ENCODE data around the gene PAEP.
"Not testable (repeated sequence)": the region's sequence is repeated elsewhere in the genome, so short reads cannot be mapped to it uniquely, and the experiment has no call there.

PAEP gene

DNA sequence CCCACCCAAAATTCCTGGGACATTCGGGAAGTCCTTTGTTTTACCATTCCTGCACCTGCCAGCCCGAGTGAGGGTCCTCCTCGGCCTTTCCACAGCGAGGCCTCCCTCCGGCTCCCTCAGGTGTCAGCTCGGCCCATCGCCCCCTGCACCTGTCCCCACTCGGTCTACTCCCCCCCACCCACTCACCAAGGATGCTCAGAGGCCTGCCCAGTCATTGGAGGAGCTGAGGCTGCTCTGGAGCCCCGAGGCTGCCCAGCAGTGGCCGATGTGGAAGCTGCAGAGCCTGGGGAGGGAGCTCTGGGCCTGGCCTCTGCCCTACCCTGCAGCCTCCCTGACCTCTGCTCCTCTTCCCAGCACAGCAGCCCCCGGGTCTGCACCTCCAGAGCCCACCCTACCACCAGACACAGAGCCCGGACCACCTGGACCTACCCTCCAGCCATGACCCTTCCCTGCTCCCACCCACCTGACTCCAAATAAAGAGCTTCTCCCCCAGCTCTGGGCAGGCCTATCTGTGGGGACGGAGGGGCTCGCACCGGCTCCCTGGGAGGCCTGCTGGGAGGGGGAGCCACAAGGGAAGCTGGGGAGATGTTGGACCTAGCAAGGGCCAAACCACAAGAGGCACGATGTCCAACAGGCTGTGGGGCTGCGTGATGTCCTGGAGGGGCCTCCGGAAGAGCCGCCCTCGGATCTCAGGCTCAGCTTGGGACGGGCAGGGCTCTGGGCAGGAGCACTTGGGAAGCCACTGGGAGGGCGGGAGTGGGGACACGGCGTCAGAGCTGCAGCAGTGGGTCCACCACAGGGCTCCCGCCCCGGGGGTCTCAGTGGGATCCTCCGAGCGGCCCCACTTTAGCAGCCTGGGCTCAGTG lies 11.8 kb upstream of the PAEP start:
- not testable (repeated sequence) for DNase-seq (ENCODE audit: low read depth in 4 of 4, low spot score in 1 of 4)

DNA sequence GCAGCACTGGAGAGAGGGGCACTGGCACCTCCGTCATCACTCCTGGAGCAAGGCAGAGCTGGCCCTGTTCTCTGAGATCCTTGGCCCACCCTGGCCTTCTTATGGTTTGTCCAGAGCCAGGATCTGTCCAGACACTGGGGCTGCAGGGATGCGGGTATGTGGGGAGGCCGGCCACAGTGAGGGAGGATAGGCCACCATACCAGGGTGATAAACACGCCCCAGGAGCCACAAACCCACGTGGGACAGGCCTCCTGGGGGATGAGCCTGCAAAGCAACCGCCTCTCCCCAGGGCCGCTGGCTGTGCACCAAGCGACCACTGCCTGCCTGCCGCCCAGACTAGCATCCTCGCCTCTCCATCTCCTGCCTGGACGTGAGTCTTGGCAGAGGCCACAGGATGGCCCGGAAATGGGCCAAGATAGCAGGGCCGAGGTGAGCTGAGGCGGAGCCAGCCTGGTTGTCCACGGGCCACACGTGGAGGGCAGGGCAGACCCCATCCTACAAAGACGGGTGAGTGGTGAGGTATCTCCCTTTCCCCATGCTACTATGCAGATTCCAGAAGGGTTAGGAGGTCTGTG lies 11.1 kb upstream of the PAEP start:
- DNase-seq (ENCODE audit: low read depth in 4 of 4, low spot score in 1 of 4), result no peak

- DNase-seq (ENCODE audit: low read depth in 4 of 4, low spot score in 1 of 4), result no peak
These were observed 10.5 kb upstream of the PAEP start for GRCh38 chr9:135551031-135551430.

GRCh38 chr9:135551456-135551855 lies 10.1 kb upstream of the PAEP start:
- DNase-seq (ENCODE audit: low read depth in 4 of 4, low spot score in 1 of 4), result no peak

DNA sequence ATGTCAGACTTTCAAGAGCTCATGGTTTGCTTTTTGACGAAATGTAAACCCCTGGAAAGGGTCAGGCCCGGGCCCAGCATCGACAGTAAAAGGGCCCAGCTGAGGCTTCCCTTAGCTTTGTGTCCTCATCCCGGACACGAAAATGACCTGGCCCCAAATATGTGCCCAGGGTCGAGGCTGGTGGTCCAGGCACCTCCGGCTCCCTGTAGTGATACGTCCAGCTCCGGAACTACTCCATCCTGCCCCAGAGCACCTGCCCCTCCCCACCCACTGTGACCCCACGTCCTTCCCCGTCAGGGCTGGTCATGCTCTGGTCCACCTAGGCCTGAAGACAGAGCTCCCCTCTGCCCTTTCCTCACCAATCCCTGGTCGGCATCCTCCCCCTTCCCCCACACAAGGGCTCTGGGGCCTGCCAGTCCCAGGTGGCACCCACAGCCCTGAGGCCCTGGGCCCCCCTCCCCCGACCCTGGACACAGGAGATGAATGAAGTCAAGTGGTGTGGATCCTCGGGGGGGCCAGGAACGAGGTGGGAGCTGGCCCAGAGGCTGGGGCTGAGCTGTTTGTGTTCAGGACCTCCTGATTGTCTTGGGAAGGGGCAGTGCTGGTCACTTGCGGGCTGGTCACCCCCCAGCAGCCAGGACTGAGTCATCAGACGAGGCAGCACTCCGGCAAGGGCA lies 9.4 kb upstream of the PAEP start:
- DNase-seq (ENCODE audit: low read depth in 4 of 4, low spot score in 1 of 4), result no peak

GRCh38 chr9:135552698-135553171 lies 8.8 kb upstream of the PAEP start:
- DNase-seq (ENCODE audit: low read depth in 4 of 4, low spot score in 1 of 4), result no peak

DNA sequence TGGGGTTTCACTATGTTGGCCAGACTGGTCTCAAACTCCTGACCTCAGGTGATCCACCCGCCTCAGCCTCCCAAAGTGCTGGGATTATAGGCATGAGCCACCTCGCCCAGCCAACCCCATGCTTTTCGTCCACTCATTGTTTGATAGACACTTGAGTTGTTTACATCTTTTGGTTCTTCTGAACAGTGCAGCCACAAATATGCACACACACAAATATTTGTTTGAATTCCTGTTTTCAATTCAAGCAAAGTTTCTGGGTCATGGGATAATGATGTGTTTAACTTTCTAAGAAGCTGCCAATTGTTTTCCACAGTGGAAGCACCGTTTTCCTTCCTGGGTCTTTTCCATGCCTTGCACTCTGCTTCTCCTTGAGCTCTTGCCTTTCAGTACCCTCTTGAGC lies 6.8 kb upstream of the PAEP start:
- no peak for DNase-seq (ENCODE audit: low read depth in 4 of 4, low spot score in 1 of 4)

GRCh38 chr9:135555203-135555602 lies 6.4 kb upstream of the PAEP start:
- no peak for DNase-seq (ENCODE audit: low read depth in 4 of 4, low spot score in 1 of 4)

DNA sequence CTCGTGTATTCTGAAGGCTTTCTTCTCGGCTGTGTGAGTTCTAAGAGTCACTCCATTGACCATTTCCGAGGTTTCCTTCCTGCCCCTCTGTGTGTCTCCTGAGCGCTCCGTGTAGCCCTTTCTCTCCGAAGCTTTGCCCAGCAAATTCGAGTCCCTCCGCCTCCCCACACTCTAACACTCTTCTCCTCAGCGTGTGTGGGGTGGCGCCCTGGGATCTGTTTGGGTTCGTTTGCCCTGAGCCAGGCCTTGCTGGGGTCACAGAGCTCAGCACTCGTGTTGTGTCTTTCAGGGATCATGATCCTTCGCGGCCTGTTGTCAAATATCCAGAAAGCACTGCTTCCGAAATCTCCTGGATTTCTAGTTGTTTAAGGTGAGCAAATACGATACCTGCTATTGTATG lies 5.6 kb upstream of the PAEP start:
- no peak for DNase-seq (ENCODE audit: low read depth in 4 of 4, low spot score in 1 of 4)

DNA sequence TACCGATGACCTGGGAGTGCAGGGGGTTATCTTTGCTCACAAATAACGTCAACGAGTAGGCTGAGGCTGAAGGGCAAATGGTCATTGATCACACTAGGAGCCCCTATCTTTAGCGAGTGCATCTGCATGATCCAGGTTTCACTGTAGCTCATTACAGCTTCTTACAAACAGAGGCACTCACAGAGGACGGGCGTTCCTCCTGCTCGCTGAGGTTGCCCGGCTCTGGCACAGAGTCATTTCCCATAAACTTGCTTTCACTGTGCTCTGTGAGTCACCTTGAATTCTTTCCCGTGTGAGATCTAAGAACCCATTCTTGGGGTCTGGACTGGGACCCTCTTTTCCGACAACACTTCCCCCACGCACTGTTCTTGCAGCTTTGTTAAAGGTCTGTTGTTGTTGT lies 1.9 kb upstream of the PAEP start:
- no peak for DNase-seq (ENCODE audit: low read depth in 4 of 4, low spot score in 1 of 4)

- DNase-seq (ENCODE audit: low read depth in 4 of 4, low spot score in 1 of 4), result no peak
These were observed 734 bp downstream of the PAEP start for GRCh38 chr9:135562235-135562745.

DNA sequence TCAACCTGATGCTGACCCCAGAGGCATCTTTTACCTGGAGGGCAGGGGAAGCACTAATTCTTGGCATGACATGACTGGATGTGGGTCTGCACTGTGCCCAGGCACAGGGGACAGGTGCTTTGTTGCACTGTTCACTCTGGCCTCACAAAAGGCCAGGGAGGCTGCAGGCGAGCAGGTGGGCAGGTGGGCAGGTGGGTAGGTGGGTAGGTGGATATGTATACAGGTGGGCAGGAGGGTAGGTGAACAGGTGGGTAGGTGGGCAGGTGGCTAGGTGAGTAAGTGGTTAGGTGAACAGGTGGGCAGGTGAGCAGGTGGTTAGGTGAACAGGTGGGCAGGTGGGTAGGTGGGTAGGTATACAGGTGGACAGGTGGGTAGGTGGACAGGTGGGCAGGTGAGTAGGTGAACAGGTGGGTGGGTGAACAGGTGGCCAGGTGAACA lies 1.5 kb downstream of the PAEP start:
- no peak for DNase-seq (ENCODE audit: low read depth in 4 of 4, low spot score in 1 of 4)

DNA sequence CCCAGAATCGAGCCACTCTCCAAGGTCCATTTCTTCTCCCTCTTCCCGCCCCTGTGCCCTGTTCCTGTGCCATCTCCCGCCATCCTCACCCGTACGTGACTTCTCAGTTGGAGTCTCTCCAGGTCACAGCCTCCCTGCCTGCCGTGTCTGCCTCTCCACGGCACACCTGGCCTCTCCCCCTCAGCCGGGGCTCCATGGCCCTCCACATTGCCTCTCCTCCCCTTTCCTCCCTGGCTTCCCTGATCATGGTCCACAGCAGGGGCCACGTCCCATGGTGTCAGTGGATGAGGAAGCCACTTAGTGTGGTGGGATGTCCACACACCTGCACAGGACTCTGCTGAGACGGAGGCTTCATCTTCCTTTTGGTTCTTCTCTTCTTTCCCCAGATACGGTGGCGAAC lies 2.3 kb downstream of the PAEP start:
- no peak for DNase-seq (ENCODE audit: low read depth in 4 of 4, low spot score in 1 of 4)

DNA sequence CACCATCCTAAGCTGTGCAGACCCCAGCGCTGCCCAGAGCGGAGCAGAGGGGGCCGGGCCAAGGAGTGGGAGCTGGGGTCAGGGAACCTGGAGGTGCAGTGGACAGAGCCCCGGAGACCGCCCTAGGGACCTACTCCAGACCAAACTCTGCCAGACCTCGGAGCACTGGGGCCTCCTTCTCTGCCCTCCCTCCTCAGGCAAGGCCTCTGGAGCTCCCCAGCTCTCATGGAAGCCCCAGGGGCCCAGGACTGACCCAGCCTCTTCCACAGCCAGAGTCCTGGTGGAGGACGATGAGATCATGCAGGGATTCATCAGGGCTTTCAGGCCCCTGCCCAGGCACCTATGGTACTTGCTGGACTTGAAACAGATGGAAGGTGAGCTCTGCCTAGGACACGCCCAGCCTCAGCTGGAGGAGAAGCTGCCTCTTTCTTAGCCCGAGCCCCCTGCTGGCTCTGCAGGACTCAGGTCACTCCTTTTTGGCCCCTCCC lies 3.6 kb downstream of the PAEP start:
- DNase-seq (ENCODE audit: low read depth in 4 of 4, low spot score in 1 of 4), result no peak

- DNase-seq (ENCODE audit: low read depth in 4 of 4, low spot score in 1 of 4), result no peak
These were observed 4.1 kb downstream of the PAEP start for GRCh38 chr9:135565636-135566035.

GRCh38 chr9:135566552-135566951 lies 5.0 kb downstream of the PAEP start:
- no peak for DNase-seq (ENCODE audit: low read depth in 4 of 4, low spot score in 1 of 4)

- no peak for DNase-seq (ENCODE audit: low read depth in 4 of 4, low spot score in 1 of 4)
These were observed 5.8 kb downstream of the PAEP start for GRCh38 chr9:135567311-135567710.

GRCh38 chr9:135568026-135568425 lies 6.5 kb downstream of the PAEP start:
- no peak for DNase-seq (ENCODE audit: low read depth in 4 of 4, low spot score in 1 of 4)

GRCh38 chr9:135570456-135570855 lies 8.9 kb downstream of the PAEP start:
- no peak for DNase-seq (ENCODE audit: low read depth in 4 of 4, low spot score in 1 of 4)

DNA sequence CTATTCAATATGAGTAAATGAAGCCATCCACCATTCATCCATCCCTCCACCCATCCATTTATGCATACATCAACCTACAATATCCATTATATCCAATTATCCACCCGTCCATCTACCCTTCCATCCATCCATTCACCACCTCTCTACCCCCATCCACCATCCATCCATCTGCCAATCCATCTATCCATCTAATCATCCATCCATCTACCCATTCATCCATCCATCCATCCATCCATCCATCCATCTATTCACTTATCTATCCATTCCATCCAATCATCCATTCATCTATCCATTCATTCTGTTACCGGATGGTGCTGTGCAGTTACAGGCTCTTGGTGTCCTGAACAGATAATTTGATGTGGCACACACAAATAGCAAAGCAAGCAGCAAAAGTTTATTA lies 10.7 kb downstream of the PAEP start:
- no peak for DNase-seq (ENCODE audit: low read depth in 4 of 4, low spot score in 1 of 4)

DNA sequence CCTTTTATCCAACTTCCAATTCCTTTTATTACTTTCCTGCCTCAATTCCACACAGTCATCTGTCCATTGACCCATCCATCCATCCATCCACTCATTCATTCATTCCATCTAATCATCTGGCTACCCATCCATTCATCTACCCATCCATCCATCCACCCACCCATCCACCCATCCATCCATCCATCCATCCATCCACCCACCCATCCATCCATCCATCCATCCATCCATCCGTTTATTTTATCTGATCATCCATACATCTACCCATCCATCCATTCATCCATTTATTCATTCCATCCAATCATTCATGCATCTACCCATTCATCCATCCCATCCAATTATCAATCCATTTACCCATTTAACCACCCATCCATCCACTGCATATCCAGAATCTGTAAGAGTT lies 11.6 kb downstream of the PAEP start:
- DNase-seq (ENCODE audit: low read depth in 4 of 4, low spot score in 1 of 4), result no peak

- no peak for DNase-seq (ENCODE audit: low read depth in 4 of 4, low spot score in 1 of 4)
These were observed 12.8 kb downstream of the PAEP start for GRCh38 chr9:135574331-135574730.
